ENCODE results near the gene GAD2.

The GAD2 gene

DNA sequence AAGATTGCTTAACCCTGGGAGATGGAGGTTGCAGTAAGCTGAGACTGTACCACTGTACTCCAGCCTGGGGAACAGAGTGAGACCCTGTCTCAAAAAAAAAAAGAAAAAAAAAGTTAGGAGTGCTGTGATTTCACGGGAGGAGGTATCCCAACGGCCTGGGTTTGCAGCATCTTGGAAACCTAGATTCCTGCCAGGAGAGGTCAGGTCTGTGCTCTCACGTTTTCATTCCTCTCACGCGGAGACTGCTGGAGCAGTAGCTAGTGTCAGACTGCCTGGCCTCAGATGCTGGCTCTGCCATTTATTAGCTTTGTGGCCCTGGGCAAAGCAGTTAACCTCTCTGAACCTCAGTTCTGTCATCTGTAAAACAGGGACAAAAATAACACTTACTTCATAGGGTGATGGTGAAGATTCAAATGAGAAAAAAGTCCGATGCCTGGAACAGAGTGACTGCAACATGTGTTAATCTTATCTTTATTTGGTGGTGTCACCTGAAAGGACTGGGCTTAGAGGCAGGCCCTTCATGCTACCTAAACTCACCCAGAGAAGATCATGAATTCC lies 94.9 kb downstream of the GAD2 start:
- no peaks in the 10 kb centered on the region for H3K9me3 ChIP-seq (ENCODE audit: control insufficient read depth, insufficient read depth, low read depth, low read length)
- H3K36me3 ChIP-seq (ENCODE audit: control insufficient read depth in 2 of 2, insufficient read depth in 1 of 2, low read length in 2 of 2), result no peaks in the 10 kb centered on the region
- H3K27ac ChIP-seq (ENCODE audit: extremely low read depth, low read depth, low read length), result no peak overlapping the region
- TF ChIP-seq ZIC2 (tag by site-specific recombination; IDR thresholded peaks at IDR 0.05) (no peak), ZNF394 (tag by site-specific recombination; IDR thresholded peaks at IDR 0.05; ENCODE audit: borderline replicate concordance) (no peak), ZNF571 (tag by site-specific recombination; IDR thresholded peaks at IDR 0.05) (no peak), ZNF335 (tag by site-specific recombination; conservative IDR thresholded peaks at IDR 0.05) (no peak), PRDM2 (tag by site-specific recombination; IDR thresholded peaks at IDR 0.05; ENCODE audit: borderline replicate concordance) (no peak), ZNF830 (tag by site-specific recombination; IDR thresholded peaks at IDR 0.05; ENCODE audit: low read depth) (no peak), EGR2 (tag by site-specific recombination; IDR thresholded peaks at IDR 0.05; ENCODE audit: low read depth) (no peak), ZNF174 (tag by site-specific recombination; IDR thresholded peaks at IDR 0.05) (no peak), HOXC10 (CRISPR knock-in tag; IDR thresholded peaks at IDR 0.05) (no peak), ZNF157 (tag by site-specific recombination; IDR thresholded peaks at IDR 0.05) (no peak), ZNF404 (tag by site-specific recombination; IDR thresholded peaks at IDR 0.05) (no peak), ZNF354C (tag by site-specific recombination; IDR thresholded peaks at IDR 0.05; ENCODE audit: borderline replicate concordance, low read depth) (no peak), ZNF221 (tag by site-specific recombination; IDR thresholded peaks at IDR 0.05; ENCODE audit: borderline replicate concordance) (no peak), ZNF48 (tag by site-specific recombination; IDR thresholded peaks at IDR 0.05) (no peak)
- no peak overlapping the region for H3K4me3 ChIP-seq (ENCODE audit: low read depth, low read length)
- no peaks in the 10 kb centered on the region for H3K4me1 ChIP-seq (ENCODE audit: control insufficient read depth, insufficient read depth, low read length)
- CTCF ChIA-PET, result interaction anchor here (0.6 kb wide), 2 partner anchors 58 to 1464 kb away, joined by 3 read pairs; no protein-coding TSS in a partner anchor
- POLR2A ChIA-PET, result no interaction called here

- Histone ChIP-seq H3K36me3 (ENCODE audit: control insufficient read depth in 2 of 2, insufficient read depth in 1 of 2, low read length in 2 of 2) (no peaks in the 10 kb centered on the region), H3K4me1 (ENCODE audit: control insufficient read depth, insufficient read depth, low read length) (no peaks in the 10 kb centered on the region), H3K27ac (ENCODE audit: extremely low read depth, low read depth, low read length) (no peak overlapping the region), H3K4me3 (ENCODE audit: low read depth, low read length) (no peak overlapping the region), H3K9me3 (ENCODE audit: control insufficient read depth, insufficient read depth, low read depth, low read length) (no peaks in the 10 kb centered on the region)
- ChIA-PET CTCF (interaction anchor here (0.6 to 1.1 kb wide), 3 partner anchors 460 to 965 kb away, joined by 3 to 4 read pairs (median 4); no protein-coding TSS in a partner anchor), POLR2A (no interaction called here)
- 0 out of 2 replicates have a peak, but pooled peaks have one; percentile 16 for TF ChIP-seq ZIC2 (tag by site-specific recombination; IDR thresholded peaks at IDR 0.05)
- no peak for TF ChIP-seq ZBTB8A (tag by site-specific recombination; IDR thresholded peaks at IDR 0.05)
These were observed 97.9 kb downstream of the GAD2 start for GRCh38 chr10:26314265-26315013.

- ChIA-PET CTCF (no interaction called here), POLR2A (no interaction called here)
- H3K4me1 ChIP-seq (ENCODE audit: control insufficient read depth, insufficient read depth, low read length), result no peaks in the 10 kb centered on the region
- no peak overlapping the region for H3K4me3 ChIP-seq (ENCODE audit: low read depth, low read length)
- no peaks in the 10 kb centered on the region for H3K9me3 ChIP-seq (ENCODE audit: control insufficient read depth, insufficient read depth, low read depth, low read length)
- no peak overlapping the region for H3K27ac ChIP-seq (ENCODE audit: extremely low read depth, low read depth, low read length)
- H3K36me3 ChIP-seq (ENCODE audit: control insufficient read depth in 2 of 2, insufficient read depth in 1 of 2, low read length in 2 of 2), result no peaks in the 10 kb centered on the region
- TF ChIP-seq, protein P1, sequence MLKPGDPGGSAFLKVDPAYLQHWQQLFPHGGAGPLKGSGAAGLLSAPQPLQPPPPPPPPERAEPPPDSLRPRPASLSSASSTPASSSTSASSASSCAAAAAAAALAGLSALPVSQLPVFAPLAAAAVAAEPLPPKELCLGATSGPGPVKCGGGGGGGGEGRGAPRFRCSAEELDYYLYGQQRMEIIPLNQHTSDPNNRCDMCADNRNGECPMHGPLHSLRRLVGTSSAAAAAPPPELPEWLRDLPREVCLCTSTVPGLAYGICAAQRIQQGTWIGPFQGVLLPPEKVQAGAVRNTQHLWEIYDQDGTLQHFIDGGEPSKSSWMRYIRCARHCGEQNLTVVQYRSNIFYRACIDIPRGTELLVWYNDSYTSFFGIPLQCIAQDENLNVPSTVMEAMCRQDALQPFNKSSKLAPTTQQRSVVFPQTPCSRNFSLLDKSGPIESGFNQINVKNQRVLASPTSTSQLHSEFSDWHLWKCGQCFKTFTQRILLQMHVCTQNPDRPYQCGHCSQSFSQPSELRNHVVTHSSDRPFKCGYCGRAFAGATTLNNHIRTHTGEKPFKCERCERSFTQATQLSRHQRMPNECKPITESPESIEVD (tag by site-specific recombination; IDR thresholded peaks at IDR 0.05), result no peak
- TF ChIP-seq ZNF514 (tag by site-specific recombination; IDR thresholded peaks at IDR 0.05), result no peak
- no peak for TF ChIP-seq ZNF266 (tag by site-specific recombination; IDR thresholded peaks at IDR 0.05; ENCODE audit: low read depth)
- TF ChIP-seq ZNF175 (tag by site-specific recombination; IDR thresholded peaks at IDR 0.05), result no peak
- TF ChIP-seq, protein P2, sequence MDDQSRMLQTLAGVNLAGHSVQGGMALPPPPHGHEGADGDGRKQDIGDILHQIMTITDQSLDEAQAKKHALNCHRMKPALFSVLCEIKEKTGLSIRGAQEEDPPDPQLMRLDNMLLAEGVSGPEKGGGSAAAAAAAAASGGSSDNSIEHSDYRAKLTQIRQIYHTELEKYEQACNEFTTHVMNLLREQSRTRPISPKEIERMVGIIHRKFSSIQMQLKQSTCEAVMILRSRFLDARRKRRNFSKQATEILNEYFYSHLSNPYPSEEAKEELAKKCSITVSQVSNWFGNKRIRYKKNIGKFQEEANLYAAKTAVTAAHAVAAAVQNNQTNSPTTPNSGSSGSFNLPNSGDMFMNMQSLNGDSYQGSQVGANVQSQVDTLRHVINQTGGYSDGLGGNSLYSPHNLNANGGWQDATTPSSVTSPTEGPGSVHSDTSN (CRISPR knock-in tag; IDR thresholded peaks at IDR 0.05), result no peak
- no peak for TF ChIP-seq ZNF621 (tag by site-specific recombination; IDR thresholded peaks at IDR 0.05)
- TF ChIP-seq GLI4 (tag by site-specific recombination; IDR thresholded peaks at IDR 0.05), result no peak
- no peak for TF ChIP-seq KLF9 (tag by site-specific recombination; IDR thresholded peaks at IDR 0.05; ENCODE audit: low read depth)
These were observed 102.1 kb downstream of the GAD2 start for GRCh38 chr10:26318672-26319071.

All from HEK293 (cell line).